ENCODE data around the gene SYNE1.
A peak's percentile ranks its signal among the peaks of the same experiment; 100 is the strongest.

The SYNE1 gene

DNA sequence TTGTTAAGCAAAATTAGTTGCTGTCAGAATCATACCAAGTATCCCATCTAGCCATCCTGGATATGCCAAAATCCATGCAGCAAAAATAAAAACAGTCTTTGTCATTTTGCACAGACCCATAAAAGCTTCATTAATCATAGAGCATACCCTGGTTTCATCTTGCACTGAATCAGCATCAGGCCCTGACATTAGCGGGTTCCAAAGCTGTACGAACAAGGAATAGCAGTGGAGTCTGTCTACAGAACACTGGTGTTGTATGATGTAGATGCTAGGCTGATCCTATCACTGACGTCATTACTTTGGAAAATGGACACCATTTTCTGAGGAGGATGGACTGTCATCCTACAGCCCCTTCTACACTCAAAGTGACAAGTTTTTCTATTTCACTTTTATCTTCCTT lies 514.1 kb downstream of the SYNE1 start:
- no peak for DNase-seq

GRCh38 chr6:152122434-152122833 lies 514.7 kb downstream of the SYNE1 start:
- no peak for DNase-seq

DNA sequence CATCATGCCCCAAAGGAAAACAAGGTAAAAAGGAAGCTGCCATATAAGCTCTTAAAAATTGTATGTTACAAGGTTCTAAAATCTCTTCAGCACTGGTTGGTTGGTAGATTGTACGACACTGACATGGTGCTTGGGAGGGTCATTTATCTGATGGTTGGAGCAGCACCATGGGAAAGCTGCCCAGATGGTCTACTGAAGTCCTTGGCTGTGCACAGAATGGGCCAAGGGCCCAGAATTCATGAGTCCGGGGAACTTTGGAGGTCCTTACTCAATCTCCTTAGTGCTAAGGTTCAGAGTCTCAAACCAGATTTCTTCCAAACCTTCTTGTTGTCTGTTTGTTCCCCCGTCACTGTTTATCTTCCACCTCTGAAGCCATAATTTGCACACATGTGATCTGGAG lies 515.3 kb downstream of the SYNE1 start:
- DNase-seq: no peak

- no peak for DNase-seq
Measured at GRCh38 chr6:152119831-152120230, 517.3 kb downstream of the SYNE1 start.

GRCh38 chr6:152118678-152119077 lies 518.5 kb downstream of the SYNE1 start:
- no peak for DNase-seq

GRCh38 chr6:152118224-152118623 lies 518.9 kb downstream of the SYNE1 start:
- DNase-seq: no peak

GRCh38 chr6:152117156-152118133 lies 519.7 kb downstream of the SYNE1 start:
- DNase-seq: peak; percentile 10

DNA sequence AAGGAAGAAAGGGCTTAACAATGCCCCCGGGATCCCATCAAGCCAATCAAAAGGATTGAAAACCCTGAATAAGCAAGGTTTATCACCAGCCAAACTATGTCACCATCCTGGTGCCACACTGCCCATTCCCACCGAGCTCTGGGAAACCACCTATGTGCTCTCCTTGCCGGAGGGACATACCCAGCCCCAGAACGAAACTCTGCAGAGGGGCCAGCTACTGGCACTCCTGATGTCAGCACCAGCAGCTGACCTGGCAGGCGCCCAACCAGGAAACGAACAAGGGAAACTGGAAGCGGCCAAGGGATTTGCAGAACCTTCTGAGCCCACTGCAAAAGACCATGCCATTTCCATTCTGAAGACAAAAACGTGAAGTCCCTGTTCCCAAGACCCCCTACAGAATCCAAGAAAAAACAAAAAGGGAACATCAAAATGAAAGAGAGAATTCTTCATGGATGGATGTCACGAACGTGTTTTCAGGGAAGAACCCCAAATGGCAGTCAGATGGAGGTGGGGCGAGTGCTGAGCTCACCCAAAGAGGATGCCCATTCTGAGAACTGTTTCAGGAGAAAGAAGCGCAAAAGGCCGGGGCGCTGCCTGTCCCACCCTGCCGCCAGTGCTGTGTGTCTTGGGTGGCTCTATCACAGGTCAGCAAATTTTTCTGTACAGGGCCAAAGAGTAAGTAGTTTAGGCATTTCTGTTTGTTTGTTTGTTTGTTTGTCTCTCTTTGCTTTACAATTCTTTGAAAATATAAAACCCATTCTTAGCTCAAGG lies 524.5 kb downstream of the SYNE1 start:
- DNase-seq: peak; percentile 42

GRCh38 chr6:152110886-152111820 lies 526.0 kb downstream of the SYNE1 start:
- no peak for DNase-seq

GRCh38 chr6:152107973-152108372 lies 529.2 kb downstream of the SYNE1 start:
- DNase-seq: no peak

DNA sequence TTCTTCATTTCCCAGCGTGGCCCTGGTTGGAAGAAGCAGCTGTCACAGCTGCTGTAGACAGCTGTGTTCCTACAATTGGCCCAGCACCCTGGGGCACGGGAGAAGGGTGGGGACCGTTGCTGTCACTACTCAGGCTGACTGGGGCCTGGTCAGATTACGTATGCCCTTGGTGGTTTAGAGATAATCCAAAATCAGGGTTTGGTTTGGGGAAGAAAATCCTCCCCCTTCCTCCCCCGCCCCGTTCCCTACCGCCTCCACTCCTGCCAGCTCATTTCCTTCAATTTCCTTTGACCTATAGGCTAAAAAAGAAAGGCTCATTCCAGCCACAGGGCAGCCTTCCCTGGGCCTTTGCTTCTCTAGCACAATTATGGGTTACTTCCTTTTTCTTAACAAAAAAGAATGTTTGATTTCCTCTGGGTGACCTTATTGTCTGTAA lies 537.0 kb downstream of the SYNE1 start:
- no peak for DNase-seq

GRCh38 chr6:152099446-152100182 lies 537.5 kb downstream of the SYNE1 start:
- no peak for DNase-seq

- no peak for DNase-seq
Measured at GRCh38 chr6:152098683-152099082, 538.5 kb downstream of the SYNE1 start.

GRCh38 chr6:152096863-152097496 lies 540.2 kb downstream of the SYNE1 start:
- no peak for DNase-seq

DNA sequence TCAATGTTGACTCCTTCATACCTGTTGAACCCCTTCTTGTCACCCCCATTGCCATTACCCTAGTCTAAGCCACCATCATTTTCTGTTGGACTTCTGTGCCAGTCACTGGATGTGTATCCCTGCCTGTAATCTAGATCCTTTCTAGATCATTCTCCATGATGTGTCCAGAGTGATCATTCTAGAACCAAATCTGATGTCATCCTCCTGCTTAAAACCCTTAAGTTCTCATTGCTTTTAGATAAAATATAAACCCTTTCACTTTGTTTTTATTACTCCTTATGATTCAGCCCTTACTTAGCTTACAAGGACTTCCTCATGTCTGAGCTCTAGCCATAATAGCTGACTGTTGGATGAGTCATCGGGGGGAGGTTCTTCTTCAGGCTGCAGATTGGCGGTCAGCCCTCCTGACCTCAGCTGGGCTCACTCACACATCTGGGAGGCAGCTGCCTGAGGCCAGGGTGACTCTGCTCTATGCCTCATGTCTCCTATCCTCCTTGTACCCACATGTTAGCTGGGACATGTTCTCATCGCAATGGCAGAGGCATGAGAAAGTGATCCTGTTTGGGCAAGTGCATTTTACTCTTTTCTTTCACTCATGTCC lies 542.1 kb downstream of the SYNE1 start:
- peak; percentile 45 for DNase-seq

GRCh38 chr6:152094276-152094675 lies 542.9 kb downstream of the SYNE1 start:
- no peak for DNase-seq

- no peak for DNase-seq
Measured at GRCh38 chr6:152093711-152094110, 543.5 kb downstream of the SYNE1 start.

GRCh38 chr6:152091851-152092341 lies 545.3 kb downstream of the SYNE1 start:
- DNase-seq: no peak

GRCh38 chr6:152091201-152091600 lies 546.0 kb downstream of the SYNE1 start:
- no peak for DNase-seq

DNA sequence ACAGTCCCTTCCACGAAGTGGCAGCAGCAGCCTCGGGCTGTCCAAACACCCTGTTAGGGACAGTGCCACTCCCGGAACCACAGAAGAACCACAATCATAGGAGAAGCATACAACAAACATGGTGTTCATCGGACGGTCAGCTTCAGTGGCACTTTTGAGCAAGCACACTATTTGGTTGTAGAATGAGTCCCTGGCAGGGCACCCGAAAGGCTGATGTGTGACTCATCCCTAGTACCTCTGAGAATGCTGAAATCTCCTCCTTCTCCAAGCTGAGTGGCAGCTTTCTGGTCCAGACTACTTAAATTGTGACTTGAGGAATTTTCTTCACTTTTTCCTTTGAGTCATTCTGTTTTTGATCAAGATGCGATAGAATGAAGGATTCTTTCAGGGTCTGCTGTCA lies 547.2 kb downstream of the SYNE1 start:
- DNase-seq: no peak

DNA sequence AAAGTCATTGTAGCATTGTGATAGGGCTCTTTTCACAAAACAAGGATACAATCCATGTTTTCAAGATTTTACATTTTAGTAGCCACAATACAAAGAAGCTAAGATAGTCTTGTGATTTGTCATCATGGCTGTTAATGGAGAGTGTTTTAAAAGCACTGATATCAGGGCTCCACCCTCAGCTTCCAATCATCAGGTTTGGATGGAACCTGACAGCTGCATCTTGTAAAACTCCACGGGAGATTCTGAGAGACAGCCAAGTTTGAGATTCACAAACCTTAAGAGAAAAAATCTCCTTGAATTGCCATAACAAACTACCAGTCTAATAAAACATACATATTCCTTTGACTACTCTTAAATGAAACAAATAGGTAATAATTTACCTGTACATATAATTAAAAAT lies 549.5 kb downstream of the SYNE1 start:
- no peak for DNase-seq

All from RPMI8226 (cell line).